ENCODE data around the gene BRSK2. TPM values are rescaled to one million over a fixed set of nuclear protein-coding genes. Genes with fewer than 3 reads are reported as not detected.
"Not testable (repeated sequence)": the region's sequence is repeated elsewhere in the genome, so short reads cannot be mapped to it uniquely, and the experiment has no call there.

The BRSK2 gene
- total and polyA plus RNA-seq, 9 of the 15 experiments (the other 6 are each of a cell fraction or from before 2014, with no cell fraction given), result 0.06 to 0.52 (median 0.18) TPM; not detected in 5

- TF ChIP-seq ELK1 (CRISPR knock-in tag; IDR thresholded peaks at IDR 0.05) (no peak), E2F3 (CRISPR knock-in tag; IDR thresholded peaks at IDR 0.05) (no peak), SAFB2 (IDR thresholded peaks at IDR 0.05; ENCODE audit: borderline replicate concordance, low read depth, low read length, severe bottlenecking) (no peak), PREB (CRISPR knock-in tag; IDR thresholded peaks at IDR 0.05) (no peak), STAT6 (CRISPR knock-in tag; IDR thresholded peaks at IDR 0.05) (no peak), MEIS2 (IDR thresholded peaks at IDR 0.05; ENCODE audit: partially characterized antibody) (no peak), MCM7 (IDR thresholded peaks at IDR 0.05) (no peak)
Measured at GRCh38 chr11:1411301-1411700, 21.6 kb downstream of the BRSK2 start (continued).

- H4K20me1 ChIP-seq (replicated peaks; ENCODE audit: control insufficient read depth, insufficient read depth, low read length); H3K9ac ChIP-seq (ENCODE audit: insufficient read depth in 1 of 2, low read depth in 2 of 2, low read length in 2 of 2); intact Hi-C loops (cut with micrococcal nuclease); CTCF ChIA-PET (ENCODE audit: low intra/inter-chr PET ratio); H3K27me3 ChIP-seq (ENCODE audit: control insufficient read depth in 2 of 2, insufficient read depth in 2 of 2, low read length in 2 of 2); H3K36me3 ChIP-seq (ENCODE audit: control insufficient read depth, insufficient read depth, low read length); in situ Hi-C loops (cut with MboI); H2AFZ ChIP-seq (ENCODE audit: low read depth, low read length); H3K27ac ChIP-seq (ENCODE audit: extremely low read depth, low read depth, low read length); BruUV-seq (replicated peaks); H3K79me2 ChIP-seq (ENCODE audit: control insufficient read depth, insufficient read depth, low read length); H3K4me3 ChIP-seq; FAIRE-seq; H3K4me2 ChIP-seq (ENCODE audit: insufficient read depth, low read length); H3K9me1 ChIP-seq (ENCODE audit: control insufficient read depth, insufficient read depth, low read length); H3K9me3 ChIP-seq (replicated peaks; ENCODE audit: control insufficient read depth, insufficient read depth, low read depth, low read length); DNase-seq (ENCODE audit: extremely low read depth in 1 of 4, low spot score in 3 of 4): not testable (repeated sequence)
- ATAC-seq, result peak; percentile 53; the same call in 1 of the 3 replicates
- 47% methylated on average over 9 of the region's 27 CpGs for WGBS (ENCODE audit: insufficient coverage, low coverage, missing lambda C conversion rate)
- POLR2A ChIA-PET, result interaction anchor here (0.7 kb wide), 1 partner anchor 53 kb away, joined by 4 read pairs; no protein-coding TSS in a partner anchor
- peaks cover 0 to 19% of the 10 kb centered on the region in 2 experiments; a peak in 2 of 5 replicates for H3K4me1 ChIP-seq (replicated peaks in 1 of 2; ENCODE audit: control insufficient read depth in 2 of 2, insufficient read depth in 2 of 2, low read length in 2 of 2)
Measured at GRCh38 chr11:1411739-1412138, 22.0 kb downstream of the BRSK2 start.

Data from K562 (cell line).